Skeletal muscle satellite cell (primary cell): Measurements from ENCODE around the gene EXTL1.

Experiments
- H3K27me3 ChIP-seq: 2 replicates; pipeline ENCODE4 v1.7.0; 2013; ENCODE audit warnings: low read length; ENCODE audit not compliant: control insufficient read depth, insufficient read depth
- H3K36me3 ChIP-seq: 2 replicates; pipeline ENCODE4 v1.7.0; 2013; ENCODE audit warnings: mild to moderate bottlenecking, control low read depth, low read length; ENCODE audit not compliant: insufficient read depth
- H3K4me1 ChIP-seq: 2 replicates; pipeline ENCODE4 v1.7.0; 2013; ENCODE audit warnings: low read length; ENCODE audit not compliant: control insufficient read depth, insufficient read depth
- H3K4me2 ChIP-seq: 2 replicates; pipeline ENCODE4 v1.7.0; 2013; ENCODE audit warnings: mild to moderate bottlenecking, low read length
- H3K4me3 ChIP-seq: 2 replicates; pipeline ENCODE4 v1.7.0; 2013; ENCODE audit warnings: low read length
- H3K9ac ChIP-seq: 2 replicates; pipeline ENCODE4 v1.7.0; 2013; ENCODE audit warnings: mild to moderate bottlenecking, low read depth, low read length, moderate library complexity
- H3K9me3 ChIP-seq: replicated peaks from 2 replicates; pipeline ENCODE4 v1.7.0; 2013; ENCODE audit warnings: mild to moderate bottlenecking, control low read depth, low read length

Gene EXTL1

DNA sequence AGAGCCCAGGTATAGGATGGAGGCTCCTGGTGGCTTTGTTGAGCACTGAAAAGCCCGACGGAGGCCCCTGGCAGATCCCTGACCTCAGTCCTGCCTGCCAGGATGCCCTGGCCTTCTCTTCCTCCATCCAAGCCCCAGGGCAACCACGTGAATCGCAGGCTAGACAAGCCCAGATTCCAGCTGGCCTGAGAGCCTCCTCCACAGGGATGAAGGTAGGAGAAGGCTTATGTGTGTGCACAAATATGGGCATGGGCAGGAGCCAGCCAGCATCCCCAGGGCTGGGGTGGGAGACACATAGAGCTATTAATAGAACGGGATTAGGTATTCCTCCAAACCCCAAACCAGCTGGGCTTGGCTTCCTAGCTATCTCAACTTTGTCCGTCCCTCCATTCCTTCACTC is 4.0 kb upstream of the EXTL1 start:
- Histone ChIP-seq H3K27me3 (no peaks in the 10 kb centered on the region), H3K4me2 (no peak overlapping the region), H3K4me1 (peaks cover 33% of the 10 kb centered on the region), H3K36me3 (no peaks in the 10 kb centered on the region), H3K9me3 (no peaks in the 10 kb centered on the region), H3K4me3 (no peak overlapping the region), H3K9ac (no peak overlapping the region)

GRCh38 chr1:26019641-26020315 is 1.8 kb upstream of the EXTL1 start:
- Histone ChIP-seq H3K9me3 (no peaks in the 10 kb centered on the region), H3K4me2 (peak overlapping the region; percentile 56), H3K27me3 (peaks cover under 1% of the 10 kb centered on the region), H3K36me3 (no peaks in the 10 kb centered on the region), H3K4me1 (peaks cover 40% of the 10 kb centered on the region), H3K9ac (peak overlapping the region; percentile 34), H3K4me3 (no peak overlapping the region)

- H3K4me2 ChIP-seq = peak overlapping the region; percentile 56
- H3K9ac ChIP-seq = peak overlapping the region; percentile 34
- no peaks in the 10 kb centered on the region for H3K36me3 ChIP-seq
- no peak overlapping the region for H3K4me3 ChIP-seq
- H3K4me1 ChIP-seq = peaks cover 40% of the 10 kb centered on the region
- no peaks in the 10 kb centered on the region for H3K9me3 ChIP-seq
- peaks cover 5% of the 10 kb centered on the region for H3K27me3 ChIP-seq
These were observed 1.2 kb upstream of the EXTL1 start for GRCh38 chr1:26020330-26020768.

DNA sequence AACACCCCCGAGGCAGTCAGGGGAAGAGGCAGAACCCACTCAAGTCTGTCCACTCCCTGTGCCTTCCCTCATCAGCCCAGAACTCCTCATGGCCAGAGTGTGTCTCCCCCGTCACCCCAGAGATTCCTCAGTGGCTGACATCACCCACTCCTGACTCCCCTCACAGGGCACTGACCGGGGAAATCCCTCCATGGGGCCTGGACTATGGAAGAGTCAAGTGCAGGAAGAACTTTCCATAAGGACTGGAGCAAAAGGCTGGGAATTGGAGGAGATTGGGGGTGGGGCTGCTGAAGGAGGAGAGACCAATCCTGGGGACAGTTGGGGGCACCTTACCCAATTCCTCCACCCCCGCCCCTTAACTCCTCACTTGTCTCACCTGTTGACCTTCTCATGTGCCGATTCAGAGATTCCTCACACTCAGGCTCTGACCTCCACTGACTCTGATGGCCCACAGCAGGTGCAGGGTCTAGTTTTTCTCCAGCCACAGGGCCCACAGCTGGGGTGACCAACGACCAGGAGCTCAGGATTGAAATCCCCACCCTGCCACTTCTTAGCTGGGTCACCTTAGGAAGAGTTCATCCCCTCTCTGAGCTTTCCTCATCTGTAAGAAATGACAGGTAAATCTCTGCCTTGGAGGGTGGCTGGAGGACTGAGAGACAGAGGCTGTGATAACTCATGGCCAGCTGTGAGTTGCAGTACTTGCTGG is 481 bp upstream of the EXTL1 start:
- Histone ChIP-seq H3K27me3 (peaks cover 5% of the 10 kb centered on the region), H3K36me3 (no peaks in the 10 kb centered on the region), H3K9me3 (no peaks in the 10 kb centered on the region), H3K4me2 (peak overlapping the region; percentile 82), H3K4me3 (peak overlapping the region; percentile 67), H3K4me1 (peaks cover 40% of the 10 kb centered on the region), H3K9ac (no peak overlapping the region)

GRCh38 chr1:26022404-26022779 is 817 bp downstream of the EXTL1 start:
- peaks cover 8% of the 10 kb centered on the region for H3K27me3 ChIP-seq
- H3K4me2 ChIP-seq = peak overlapping the region; percentile 82
- H3K9ac ChIP-seq = peak overlapping the region; percentile 43
- H3K4me1 ChIP-seq = peaks cover 40% of the 10 kb centered on the region
- no peaks in the 10 kb centered on the region for H3K9me3 ChIP-seq
- H3K36me3 ChIP-seq = no peaks in the 10 kb centered on the region
- no peak overlapping the region for H3K4me3 ChIP-seq

- Histone ChIP-seq H3K27me3 (peaks cover 8% of the 10 kb centered on the region), H3K4me1 (peaks cover 44% of the 10 kb centered on the region), H3K9ac (no peak overlapping the region), H3K4me3 (no peak overlapping the region), H3K9me3 (no peaks in the 10 kb centered on the region), H3K36me3 (no peaks in the 10 kb centered on the region), H3K4me2 (peak overlapping the region; percentile 82)
These were observed 1.4 kb downstream of the EXTL1 start for GRCh38 chr1:26023009-26023408.

DNA sequence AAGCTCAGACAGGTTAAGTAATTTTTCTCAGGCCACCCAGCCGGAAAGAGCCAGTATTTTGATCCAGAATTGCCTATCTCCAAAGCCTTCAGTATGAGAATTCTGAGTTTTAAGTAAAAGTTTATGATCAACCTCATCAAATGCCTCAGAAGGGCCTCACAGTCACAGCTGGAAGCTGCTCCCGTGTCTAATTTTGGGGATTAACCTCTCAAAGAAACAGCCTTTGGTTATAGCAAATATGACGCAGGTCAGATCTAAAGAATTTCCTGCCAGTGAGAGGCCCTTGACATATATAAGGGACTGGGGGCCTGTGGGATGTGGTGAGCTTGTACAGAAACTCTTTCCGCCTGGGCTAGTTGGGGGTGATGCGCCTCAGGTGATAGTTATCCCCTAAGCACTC is 2.3 kb downstream of the EXTL1 start:
- H3K36me3 ChIP-seq = no peaks in the 10 kb centered on the region
- H3K9me3 ChIP-seq = no peaks in the 10 kb centered on the region
- H3K4me3 ChIP-seq = no peak overlapping the region
- H3K9ac ChIP-seq = no peak overlapping the region
- H3K27me3 ChIP-seq = peaks cover 8% of the 10 kb centered on the region
- H3K4me2 ChIP-seq = no peak overlapping the region
- peaks cover 45% of the 10 kb centered on the region for H3K4me1 ChIP-seq

- Histone ChIP-seq H3K9ac (no peak overlapping the region), H3K27me3 (peaks cover 8% of the 10 kb centered on the region), H3K4me2 (no peak overlapping the region), H3K9me3 (no peaks in the 10 kb centered on the region), H3K4me1 (peaks cover 37% of the 10 kb centered on the region), H3K4me3 (no peak overlapping the region), H3K36me3 (no peaks in the 10 kb centered on the region)
These were observed 3.5 kb downstream of the EXTL1 start for GRCh38 chr1:26025060-26025459.

DNA sequence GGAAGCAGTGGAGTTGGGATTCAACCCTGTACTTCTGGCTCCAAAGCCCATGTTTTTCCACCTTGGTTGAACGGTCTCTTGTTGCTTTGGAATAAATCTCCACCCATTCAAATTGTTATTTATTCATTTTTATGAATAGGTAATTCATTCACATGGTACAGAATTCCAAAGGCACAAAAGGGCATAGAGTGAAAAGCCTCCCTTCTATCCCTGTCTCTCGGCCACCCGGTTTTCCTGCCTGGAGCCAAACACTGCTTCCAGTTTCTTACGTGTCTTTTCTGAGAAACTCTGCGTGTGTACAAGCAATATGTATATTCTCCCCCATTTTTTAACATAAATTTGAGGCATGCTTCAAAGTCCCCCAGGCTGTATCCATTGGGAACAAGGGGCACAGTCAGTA is 3.9 kb downstream of the EXTL1 start:
- Histone ChIP-seq H3K9ac (no peak overlapping the region), H3K4me1 (peaks cover 32% of the 10 kb centered on the region), H3K27me3 (peaks cover 8% of the 10 kb centered on the region)

GRCh38 chr1:26027716-26028489 is 6.3 kb downstream of the EXTL1 start:
- Histone ChIP-seq H3K27me3 (peaks cover 12% of the 10 kb centered on the region), H3K9me3 (no peaks in the 10 kb centered on the region), H3K4me2 (no peak overlapping the region), H3K4me3 (no peak overlapping the region), H3K4me1 (peaks cover 9% of the 10 kb centered on the region), H3K9ac (no peak overlapping the region), H3K36me3 (no peaks in the 10 kb centered on the region)

More for the DNA sequence above, 3.9 kb downstream of the EXTL1 start:
- H3K4me2 ChIP-seq = no peak overlapping the region
- no peaks in the 10 kb centered on the region for H3K36me3 ChIP-seq
- no peak overlapping the region for H3K4me3 ChIP-seq
- no peaks in the 10 kb centered on the region for H3K9me3 ChIP-seq

GRCh38 chr1:26028490-26028980 is 7.0 kb downstream of the EXTL1 start:
- Histone ChIP-seq H3K4me2 (no peak overlapping the region), H3K27me3 (peaks cover 18% of the 10 kb centered on the region), H3K9me3 (no peaks in the 10 kb centered on the region), H3K9ac (no peak overlapping the region), H3K4me1 (peaks cover 9% of the 10 kb centered on the region), H3K4me3 (no peak overlapping the region), H3K36me3 (no peaks in the 10 kb centered on the region)
